GM19351 (cell line): ENCODE results near the gene ZSCAN20.
"Not testable (repeated sequence)": the region's sequence is repeated elsewhere in the genome, so short reads cannot be mapped to it uniquely, and the experiment has no call there.

Source experiments
- ATAC-seq: cut with Tn5 transposase; IDR thresholded peaks from one replicate; pipeline ENCODE4 v1.9.1; 2021; ENCODE audit warnings: mild to moderate bottlenecking, moderate library complexity; ENCODE audit not compliant: unreplicated experiment

The ZSCAN20 gene

DNA sequence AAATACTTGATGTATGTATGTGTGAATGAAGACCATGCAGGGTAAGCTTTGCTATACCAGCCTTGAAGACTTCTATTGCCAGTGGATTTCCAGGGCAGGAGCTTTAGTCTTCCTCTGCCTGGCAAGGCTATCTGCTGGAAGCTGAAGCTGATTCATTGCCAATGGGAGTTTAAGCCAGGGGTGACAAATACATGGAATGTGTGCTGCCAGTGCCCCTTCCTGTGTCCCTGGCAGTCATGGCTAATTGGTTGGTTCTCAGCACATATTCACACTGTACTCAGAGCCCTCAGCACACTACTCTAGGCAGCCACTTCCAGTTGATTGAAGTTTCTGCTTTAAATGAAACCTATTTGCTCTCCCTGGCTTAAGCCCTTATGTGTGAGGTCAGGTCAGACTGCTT, 1.5 kb downstream of the ZSCAN20 start:
- ATAC-seq: no peak

DNA sequence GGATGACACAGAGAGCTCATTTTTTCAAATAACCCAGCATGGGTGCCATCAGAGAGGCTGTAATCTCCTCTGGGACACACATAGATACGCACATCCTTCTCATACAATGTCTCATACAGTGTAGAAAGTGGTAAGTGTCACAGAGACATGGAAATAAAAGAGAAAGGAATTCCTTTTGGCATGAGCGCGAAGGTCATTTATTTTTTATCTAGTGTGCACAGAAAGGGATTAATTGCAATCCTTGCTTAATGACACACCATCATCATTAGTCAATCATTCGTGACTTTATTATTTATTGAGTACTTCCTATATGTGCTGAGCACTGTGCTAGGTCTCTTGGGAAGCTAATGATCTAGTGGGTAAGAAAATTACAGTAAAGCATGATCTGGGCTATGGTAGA, 5.0 kb downstream of the ZSCAN20 start:
- no peak for ATAC-seq

DNA sequence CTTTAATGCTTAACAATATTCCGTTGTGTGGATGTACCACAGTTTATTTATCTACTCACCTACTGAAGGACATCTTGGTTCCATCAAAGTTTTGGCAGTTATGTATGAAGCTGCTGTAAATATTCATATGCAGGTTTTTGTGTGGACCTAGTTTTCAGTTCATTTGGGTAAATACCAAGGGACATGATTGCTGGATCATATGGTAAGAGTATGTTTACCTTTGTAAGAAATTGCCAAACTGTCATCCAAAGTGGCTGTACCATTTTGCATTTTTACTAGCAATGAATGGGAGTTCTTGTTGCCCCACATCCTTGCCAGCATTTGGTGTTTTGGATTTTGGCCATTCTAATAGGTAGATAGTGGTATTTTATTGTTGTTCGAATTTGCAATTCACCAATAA, 10.0 kb downstream of the ZSCAN20 start:
- no peak for ATAC-seq

- no peak for ATAC-seq
Measured at GRCh38 chr1:33488624-33489023, 16.2 kb downstream of the ZSCAN20 start.

- no peak for ATAC-seq
Measured at GRCh38 chr1:33494929-33495328, 22.5 kb downstream of the ZSCAN20 start.

GRCh38 chr1:33497410-33497809, 25.0 kb downstream of the ZSCAN20 start:
- no peak for ATAC-seq

GRCh38 chr1:33500547-33500946, 28.1 kb downstream of the ZSCAN20 start:
- no peak for ATAC-seq

DNA sequence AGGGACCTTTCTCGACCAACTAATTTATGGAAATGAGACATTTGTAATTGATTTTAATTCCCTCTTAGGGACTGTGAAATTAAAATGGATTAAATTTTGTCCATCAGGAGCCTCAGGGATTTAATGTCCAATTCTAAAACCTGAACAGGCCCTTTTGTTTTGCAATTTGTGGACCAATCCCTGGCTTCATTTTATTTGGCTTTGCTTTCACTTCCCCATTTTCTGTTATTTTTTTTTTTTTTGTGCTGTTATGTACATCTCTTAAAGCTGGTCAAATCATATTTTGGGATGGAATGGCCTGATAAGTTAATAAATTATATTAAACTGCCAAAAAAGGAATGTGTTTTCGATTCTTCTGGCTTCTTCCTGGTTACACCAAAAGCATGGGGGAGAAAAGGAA, 28.9 kb downstream of the ZSCAN20 start:
- ATAC-seq: no peak

DNA sequence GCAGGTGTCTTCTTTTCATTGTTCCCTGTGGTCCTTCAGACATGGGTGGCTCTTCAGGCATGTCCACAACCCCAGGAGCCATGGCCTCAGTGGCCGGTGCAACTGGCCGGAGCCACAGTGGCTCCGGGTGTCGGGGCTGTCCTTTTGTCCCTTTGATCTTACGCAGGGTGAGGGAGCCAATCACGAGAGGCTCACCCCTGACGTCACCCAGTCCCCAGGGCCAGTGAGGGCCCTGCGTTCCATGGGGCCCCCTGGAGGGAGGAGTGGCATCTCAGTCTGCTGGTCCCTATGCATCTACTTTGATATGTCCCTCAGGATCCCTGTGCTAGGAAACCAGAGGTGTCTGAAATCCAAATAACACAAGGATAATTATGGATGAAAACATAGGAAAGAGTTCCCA, 29.3 kb downstream of the ZSCAN20 start:
- no peak for ATAC-seq

DNA sequence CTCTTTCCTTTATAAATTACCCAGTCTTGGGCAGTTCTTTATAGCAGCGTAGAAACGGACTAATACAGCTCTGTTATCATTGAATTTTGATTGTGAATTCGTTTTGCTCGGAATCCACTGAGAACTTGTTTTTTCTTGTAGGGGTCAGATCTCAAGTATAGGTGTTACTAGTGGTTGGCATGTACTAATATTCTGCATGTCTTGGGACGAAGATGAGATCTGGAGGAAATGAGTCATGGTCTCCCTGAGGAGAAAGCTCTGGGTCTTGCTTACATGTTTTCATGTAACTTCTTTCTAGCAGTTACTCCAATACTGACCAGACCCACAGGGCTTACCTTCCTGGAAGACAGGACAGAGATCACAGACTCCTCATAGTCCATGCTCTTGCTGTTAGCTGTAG, 30.3 kb downstream of the ZSCAN20 start:
- no peak for ATAC-seq

DNA sequence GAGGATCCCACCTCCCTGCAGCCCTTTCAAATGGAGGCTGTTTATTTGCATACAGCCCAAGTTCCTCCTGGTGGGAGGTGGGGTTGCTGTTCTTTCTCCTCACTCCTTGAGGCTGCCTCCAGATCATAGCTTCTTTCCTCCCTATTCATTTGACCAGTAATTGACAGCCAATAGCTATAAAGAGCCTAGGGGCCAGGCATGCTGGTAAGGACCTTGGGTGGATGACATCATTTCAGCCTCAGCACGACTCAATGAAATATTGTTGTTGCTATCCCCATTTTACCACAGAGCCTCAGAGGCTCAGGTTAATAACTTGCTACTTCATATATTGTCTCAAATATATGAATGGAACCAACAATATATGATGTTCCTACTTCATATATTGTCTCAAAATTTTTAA, 31.1 kb downstream of the ZSCAN20 start:
- no peak for ATAC-seq

DNA sequence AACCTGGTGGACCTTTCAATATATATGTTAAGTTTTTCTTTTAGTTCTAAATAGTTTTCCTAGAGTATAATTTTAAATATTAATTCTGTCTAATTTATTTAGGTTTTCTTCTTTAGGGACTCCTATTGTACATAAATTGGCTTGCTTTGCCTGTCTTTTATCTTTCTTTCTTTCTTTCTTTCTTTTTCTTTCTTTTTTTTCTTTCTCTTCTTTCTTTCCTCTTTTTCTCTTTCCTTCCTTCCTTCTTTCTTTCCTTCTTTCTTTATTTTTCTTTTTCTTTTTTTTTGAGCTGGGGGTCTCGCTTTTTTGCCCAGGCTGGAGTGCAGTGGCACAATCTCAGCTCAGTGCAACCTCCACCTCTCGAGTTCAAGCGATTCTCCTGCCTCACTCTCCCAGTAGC, 35.2 kb downstream of the ZSCAN20 start:
- no peak for ATAC-seq

DNA sequence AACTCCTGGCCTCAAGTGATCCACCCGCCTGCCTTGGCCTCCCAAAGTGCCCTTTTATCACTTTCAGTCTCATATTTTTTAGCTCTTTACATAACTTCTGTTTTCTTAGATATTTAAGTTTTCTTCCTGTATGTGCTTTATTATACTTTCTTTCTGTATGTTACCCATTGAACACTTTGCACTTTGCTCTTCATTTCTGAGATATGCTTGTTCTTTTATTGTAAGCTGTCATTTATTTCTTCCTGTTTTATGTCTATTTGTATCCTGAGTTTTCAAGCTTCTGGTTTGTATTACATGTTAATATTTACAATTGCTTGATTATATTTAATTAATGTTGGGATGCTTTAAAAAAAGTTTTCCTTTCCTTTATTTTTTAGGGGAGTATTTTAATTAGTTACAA, 35.7 kb downstream of the ZSCAN20 start:
- ATAC-seq: no peak

DNA sequence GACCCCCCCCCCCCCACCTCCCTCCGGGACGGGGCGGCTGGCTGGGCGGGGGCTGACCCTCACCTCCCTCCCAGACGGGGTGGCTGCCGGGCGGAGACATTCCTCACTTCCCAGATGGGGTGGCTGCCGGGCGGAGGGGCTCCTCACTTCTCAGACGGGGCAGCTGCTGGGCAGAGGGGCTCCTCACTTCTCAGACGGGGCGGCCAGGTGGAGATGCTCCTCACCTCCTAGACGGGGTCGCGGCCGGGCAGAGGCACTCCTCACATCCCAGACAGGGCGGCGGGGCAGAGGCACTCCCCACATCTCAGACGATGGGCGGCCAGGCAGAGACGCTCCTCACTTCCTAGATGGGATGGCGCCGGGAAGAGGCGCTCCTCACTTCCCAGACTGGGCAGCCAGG, 36.8 kb downstream of the ZSCAN20 start:
- not testable (repeated sequence) for ATAC-seq

GRCh38 chr1:33512226-33513011, 40.0 kb downstream of the ZSCAN20 start:
- ATAC-seq: no peak

DNA sequence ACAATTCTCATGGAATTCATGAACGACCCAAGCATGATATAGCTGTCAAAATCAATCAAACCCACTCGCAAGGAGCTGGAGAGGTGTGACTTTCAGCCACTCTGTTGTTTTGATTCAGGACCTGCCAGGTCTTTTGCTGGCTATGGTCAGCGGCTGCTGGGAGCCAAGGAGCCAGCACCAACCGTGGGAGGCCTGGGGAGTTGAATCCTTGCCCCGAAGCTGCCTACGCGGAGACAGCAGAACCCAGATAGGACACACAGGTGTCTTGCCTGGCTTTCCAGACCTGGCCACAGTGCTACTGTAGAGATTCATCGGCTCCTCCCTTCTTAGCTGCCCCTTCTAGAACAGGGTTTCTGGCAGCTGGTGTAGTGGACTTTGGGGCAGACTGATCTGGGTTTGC, 42.7 kb downstream of the ZSCAN20 start:
- ATAC-seq: no peak

DNA sequence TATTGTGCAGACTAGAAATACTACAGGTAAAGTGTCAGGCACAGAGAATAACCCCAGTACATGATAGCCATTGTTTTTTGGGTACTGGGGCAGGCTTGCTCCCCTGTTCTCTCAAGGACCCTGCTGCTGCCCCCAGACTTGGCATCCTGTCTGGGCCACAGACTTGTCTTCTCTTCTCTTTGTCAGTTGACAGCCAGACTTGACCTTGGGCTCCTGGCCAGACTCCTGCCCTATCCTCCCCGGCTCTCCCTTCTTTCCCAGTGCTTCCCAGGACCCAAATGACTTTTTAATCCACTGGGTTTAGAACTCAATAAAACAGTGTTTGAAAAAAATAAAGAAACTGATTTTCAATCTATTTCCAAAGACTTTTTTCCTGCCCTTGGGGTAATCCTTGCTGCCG, 43.2 kb downstream of the ZSCAN20 start:
- ATAC-seq: no peak

GRCh38 chr1:33516428-33516827, 44.0 kb downstream of the ZSCAN20 start:
- ATAC-seq: no peak

DNA sequence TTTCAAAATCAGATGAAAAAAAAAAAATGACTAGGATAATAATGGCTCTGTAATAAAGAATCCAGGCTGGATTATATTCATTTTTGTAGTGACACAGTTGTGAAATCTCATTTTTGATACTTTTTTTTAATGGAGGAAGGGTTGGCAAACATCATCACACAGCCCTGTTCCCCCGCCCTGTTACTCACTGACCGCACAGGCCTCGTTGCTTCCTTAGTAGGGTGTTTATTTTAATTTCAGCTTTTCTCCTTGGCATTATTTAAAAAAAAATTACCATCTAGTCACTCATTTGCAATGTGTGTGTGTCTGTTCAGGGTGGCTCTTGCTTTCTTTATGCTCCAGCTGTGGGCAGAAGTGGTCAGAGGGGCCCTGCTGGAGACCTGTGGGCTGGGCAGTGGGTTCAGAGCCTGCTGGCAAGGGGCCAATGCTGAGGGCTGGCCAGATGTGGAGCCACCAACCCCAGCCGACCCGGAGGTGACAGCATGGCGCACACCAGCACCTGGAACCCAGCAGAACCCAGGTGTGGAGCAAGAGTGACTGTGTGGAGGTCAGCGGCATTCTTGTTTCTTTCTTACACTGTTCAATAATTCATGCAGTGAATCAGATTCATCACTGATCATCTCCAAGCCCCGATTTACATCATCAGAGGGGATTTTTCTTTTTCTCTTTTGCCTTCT, 44.6 kb downstream of the ZSCAN20 start:
- ATAC-seq: no peak

GRCh38 chr1:33517596-33518250, 45.3 kb downstream of the ZSCAN20 start:
- ATAC-seq: no peak

DNA sequence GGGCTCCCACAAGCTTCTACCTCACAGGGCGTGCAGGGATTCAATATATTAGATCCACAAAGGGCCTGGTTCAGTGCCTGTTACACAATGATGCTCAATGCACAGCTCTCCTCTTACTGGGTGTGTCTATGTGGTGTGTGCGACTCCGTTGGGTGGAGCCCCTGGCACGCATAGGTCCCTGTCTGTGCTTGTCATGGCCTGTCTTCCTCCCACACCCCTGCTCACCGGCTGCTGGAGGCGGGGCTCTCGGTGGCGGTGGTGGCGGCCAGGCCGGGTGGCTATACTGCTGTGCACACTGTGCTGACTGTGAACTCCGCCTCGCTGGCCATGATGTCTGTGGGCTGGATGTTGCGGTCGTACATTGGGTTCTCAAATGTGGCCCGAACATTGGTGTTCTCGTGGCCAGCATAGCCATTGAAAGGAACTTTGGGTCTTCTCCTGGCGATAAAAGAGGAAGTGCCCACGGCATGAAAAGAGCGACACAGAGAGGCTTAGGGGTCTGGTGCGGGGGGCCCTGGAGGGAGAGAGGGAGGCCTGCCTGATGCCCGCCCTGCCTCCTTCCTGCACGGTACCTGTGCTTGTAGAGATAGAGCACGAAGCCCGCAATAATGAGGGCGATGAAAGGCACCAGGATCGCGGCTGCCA, 46.9 kb downstream of the ZSCAN20 start:
- no peak for ATAC-seq

DNA sequence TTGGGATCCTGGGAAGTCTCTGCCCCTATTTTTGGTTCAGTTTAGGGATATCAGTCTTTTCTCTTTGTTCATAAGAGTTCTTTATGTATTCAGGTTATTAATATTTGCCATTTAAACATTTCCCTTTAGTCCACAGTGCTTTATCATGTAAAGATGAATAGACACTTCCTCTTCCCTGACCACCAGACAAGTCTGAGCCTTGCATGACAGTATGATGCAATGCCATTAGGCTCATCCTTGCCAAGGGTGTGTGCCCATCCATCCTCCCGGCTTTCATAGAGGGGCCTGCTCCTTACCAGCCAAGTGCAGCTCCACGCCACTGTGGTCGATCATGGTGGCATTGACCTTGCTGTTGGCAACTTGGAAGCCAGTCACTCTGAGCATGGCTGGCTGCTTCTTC, 52.1 kb downstream of the ZSCAN20 start:
- no peak for ATAC-seq
